WERI-Rb-1 (cell line): Measurements from ENCODE around the gene UBL3.

Source experiments
- DNase-seq: peaks from one replicate; pipeline ENCODE4 v3.0.0-alpha.2; 2020
- H3K27ac ChIP-seq: fragments of 250-450 bp; sonication (Bioruptor Pico); 2 replicates; pipeline ENCODE4 v1.5.1; 2020; ENCODE audit warnings: mild to moderate bottlenecking, moderate library complexity
- H3K27me3 ChIP-seq: fragments of 250-450 bp; sonication (Bioruptor Pico); 2 replicates; pipeline ENCODE4 v1.5.1; 2021; ENCODE audit warnings: mild to moderate bottlenecking, low read depth, moderate library complexity; ENCODE audit not compliant: insufficient read depth, severe bottlenecking
- H3K36me3 ChIP-seq: fragments of 250-450 bp; sonication (Bioruptor Pico); 2 replicates; pipeline ENCODE4 v1.5.1; 2020; ENCODE audit warnings: mild to moderate bottlenecking, moderate library complexity
- H3K4me3 ChIP-seq: 2 replicates; pipeline ENCODE4 v1.5.1; 2011; ENCODE audit warnings: low read depth, mild to moderate bottlenecking, control low read depth, low read length
- H3K9me3 ChIP-seq: fragments of 250-450 bp; sonication (Bioruptor Pico); 2 replicates; pipeline ENCODE4 v1.5.1; 2021; ENCODE audit warnings: mild to moderate bottlenecking, moderate library complexity; ENCODE audit not compliant: severe bottlenecking
- CTCF ChIP-seq: IDR thresholded peaks from 2 replicates; pipeline ENCODE4 v1.5.1; 2011; ENCODE audit warnings: low read depth, mild to moderate bottlenecking, control low read depth, inconsistent platforms, low read length

The UBL3 gene

GRCh38 chr13:29808264-29808663 is 42.2 kb downstream of the UBL3 start:
- H3K27ac ChIP-seq, result no peak overlapping the region
- no peak for TF ChIP-seq CTCF
- no peaks in the 10 kb centered on the region for H3K9me3 ChIP-seq
- no peaks in the 10 kb centered on the region for H3K36me3 ChIP-seq
- DNase-seq, result no peak
- H3K27me3 ChIP-seq, result no peaks in the 10 kb centered on the region
- H3K4me3 ChIP-seq, result no peak overlapping the region

- Histone ChIP-seq H3K27me3 (no peaks in the 10 kb centered on the region), H3K4me3 (no peak overlapping the region), H3K27ac (no peak overlapping the region), H3K36me3 (no peaks in the 10 kb centered on the region), H3K9me3 (no peaks in the 10 kb centered on the region)
- no peak for TF ChIP-seq CTCF
- DNase-seq, result no peak
These were observed 44.1 kb downstream of the UBL3 start for GRCh38 chr13:29805994-29806979.

GRCh38 chr13:29803221-29803620 is 47.2 kb downstream of the UBL3 start:
- TF ChIP-seq CTCF, result no peak
- no peak for DNase-seq
- Histone ChIP-seq H3K27ac (no peak overlapping the region), H3K9me3 (no peaks in the 10 kb centered on the region), H3K4me3 (no peak overlapping the region), H3K27me3 (no peaks in the 10 kb centered on the region), H3K36me3 (no peaks in the 10 kb centered on the region)

- Histone ChIP-seq H3K36me3 (no peaks in the 10 kb centered on the region), H3K27ac (no peak overlapping the region), H3K27me3 (no peaks in the 10 kb centered on the region), H3K4me3 (no peak overlapping the region), H3K9me3 (no peaks in the 10 kb centered on the region)
- no peak for DNase-seq
- TF ChIP-seq CTCF, result no peak
These were observed 47.8 kb downstream of the UBL3 start for GRCh38 chr13:29802621-29803020.

- no peak for DNase-seq
- Histone ChIP-seq H3K27me3 (no peaks in the 10 kb centered on the region), H3K36me3 (no peaks in the 10 kb centered on the region), H3K4me3 (no peak overlapping the region), H3K9me3 (no peaks in the 10 kb centered on the region), H3K27ac (no peak overlapping the region)
- TF ChIP-seq CTCF, result no peak
These were observed 48.6 kb downstream of the UBL3 start for GRCh38 chr13:29801737-29802305.
